H1 (cell line): ENCODE results near the gene BICRAL. TPM values are rescaled to one million over a fixed set of nuclear protein-coding genes. Genes with fewer than 3 reads are reported as not detected.

Experiments used
- CTCF ChIA-PET: fragments of 300-600 bp; sonication (Branson Sonifier 250); formaldehyde crosslinking; loops from one replicate; lab custom pipeline; 2021; ENCODE audit not compliant: partially characterized antibody; lab: Charles Lee
- POLR2A ChIA-PET: fragments of 300-600 bp; sonication (Branson Sonifier 250); formaldehyde crosslinking; loops from one replicate; lab custom pipeline; 2021; ENCODE audit warnings: inconsistent platforms; ENCODE audit not compliant: partially characterized antibody; lab: Charles Lee
- DNase-seq, 2 experiments: peaks; one replicate each; pipeline versions ENCODE4 v3.0.0 to v3.0.0-alpha.2; 2010 to 2022; ENCODE audit warnings: low spot score in 2 of 2, low read depth in 1 of 2, mixed read lengths in 1 of 2
- FAIRE-seq: peaks from 2 replicates; lab custom pipeline; 2011; peaks lifted over from hg19 to GRCh38; lab: Jason Lieb, UNC
- H2AFZ ChIP-seq: 2 replicates; pipeline ENCODE4 v1.8.1; 2012; ENCODE audit warnings: low read length, inconsistent platforms
- H2AK5ac ChIP-seq: 2 replicates; pipeline ENCODE4 v1.6.1; 2013; ENCODE audit warnings: low read depth, low read length
- H2BK120ac ChIP-seq: replicated peaks from 2 replicates; pipeline ENCODE3; 2013; ENCODE audit warnings: low read depth, low read length, inconsistent platforms
- H2BK12ac ChIP-seq: 2 replicates; pipeline ENCODE4 v1.6.1; 2013; ENCODE audit warnings: low read depth, low read length
- H2BK15ac ChIP-seq: 2 replicates; pipeline ENCODE4 v1.6.1; 2013; ENCODE audit warnings: low read length
- H2BK20ac ChIP-seq: 2 replicates; pipeline ENCODE4 v1.6.1; 2013; ENCODE audit warnings: low read length
- H2BK5ac ChIP-seq: 2 replicates; pipeline ENCODE4 v1.6.1; 2013; ENCODE audit warnings: low read depth, low read length
- H3K14ac ChIP-seq: 2 replicates; pipeline ENCODE4 v1.6.1; 2013; ENCODE audit warnings: inconsistent platforms; ENCODE audit not compliant: insufficient read length
- H3K18ac ChIP-seq: 2 replicates; pipeline ENCODE4 v1.6.1; 2013; ENCODE audit warnings: low read length; ENCODE audit errors: extremely low read depth
- H3K23ac ChIP-seq: 2 replicates; pipeline ENCODE4 v1.6.1; 2013; ENCODE audit warnings: inconsistent platforms; ENCODE audit not compliant: insufficient read length
- H3K23me2 ChIP-seq: 2 replicates; pipeline ENCODE4 v1.6.1; 2013; ENCODE audit warnings: low read depth, low read length
- H3K27ac ChIP-seq: 2 replicates; pipeline ENCODE4 v1.6.1; 2011; ENCODE audit warnings: low read depth, low read length, inconsistent platforms
- H3K27me3 ChIP-seq, 4 experiments: replicated peaks in 1 of 4; 1 replicate in 1 of 4; 2 replicates in 3 of 4; pipeline versions ENCODE4 v1.6.1 to v1.8.1; 2011 to 2013; ENCODE audit warnings: low read length in 3 of 4, mild to moderate bottlenecking in 3 of 4, inconsistent platforms in 2 of 4, mixed read lengths in 2 of 4, moderate library complexity in 1 of 4; ENCODE audit not compliant: control insufficient read depth in 3 of 4, insufficient read depth in 3 of 4; ENCODE audit errors: extremely low read depth in 1 of 4
- H3K36me3 ChIP-seq, 4 experiments: 2 replicates each; pipeline versions ENCODE4 v1.6.1 to v1.8.1; 2011 to 2013; ENCODE audit warnings: mild to moderate bottlenecking in 4 of 4, low read length in 3 of 4, moderate library complexity in 2 of 4, control low read depth in 1 of 4, inconsistent platforms in 1 of 4; ENCODE audit not compliant: insufficient read depth in 4 of 4, control insufficient read depth in 2 of 4
- H3K4ac ChIP-seq: replicated peaks from 2 replicates; pipeline ENCODE3; 2013; ENCODE audit warnings: low read length, low read depth, mixed read lengths, inconsistent platforms; ENCODE audit not compliant: insufficient read length
- H3K4me1 ChIP-seq, 4 experiments: replicated peaks in 1 of 4; 1 replicate in 1 of 4; 2 replicates in 3 of 4; pipeline versions ENCODE4 v1.6.1 to v1.8.1; 2011 to 2013; ENCODE audit warnings: low read length in 3 of 4, inconsistent platforms in 2 of 4, mixed read lengths in 1 of 4; ENCODE audit not compliant: insufficient read depth in 4 of 4, control insufficient read depth in 3 of 4
- H3K4me2 ChIP-seq, 2 experiments: 2 replicates each; pipeline versions ENCODE4 v1.6.1 to v1.8.1; 2011 to 2013; ENCODE audit warnings: low read depth in 2 of 2, low read length in 2 of 2, control low read depth in 1 of 2, inconsistent platforms in 1 of 2, mild to moderate bottlenecking in 1 of 2; ENCODE audit not compliant: insufficient read depth in 1 of 2
- H3K4me3 ChIP-seq, 4 experiments: fragments of 200-600, 300-600 bp in 1 of 4; sonication (generic), shearing (Covaris generic), sonication (Bioruptor Twin) in 1 of 4; 2 replicates each; pipeline versions ENCODE4 v1.5.1 to v1.8.1; 2011 to 2016; ENCODE audit warnings: low read length in 4 of 4, low read depth in 3 of 4, control low read depth in 2 of 4, inconsistent platforms in 2 of 4, mild to moderate bottlenecking in 2 of 4, mixed read lengths in 1 of 4, moderate library complexity in 1 of 4; ENCODE audit not compliant: insufficient read depth in 2 of 4; ENCODE audit errors: extremely low read depth in 1 of 4
- H3K56ac ChIP-seq: replicated peaks from 2 replicates; pipeline ENCODE3; 2013; ENCODE audit warnings: low read depth, mild to moderate bottlenecking, mixed read lengths, low read length, inconsistent platforms; ENCODE audit not compliant: insufficient read length
- H3K79me1 ChIP-seq: 2 replicates; pipeline ENCODE4 v1.6.1; 2013; ENCODE audit warnings: low read depth, low read length, control low read depth
- H3K79me2 ChIP-seq, 2 experiments: 2 replicates each; pipeline versions ENCODE4 v1.6.1 to v1.8.1; 2012 to 2013; ENCODE audit warnings: low read length in 2 of 2, mild to moderate bottlenecking in 2 of 2, inconsistent platforms in 1 of 2; ENCODE audit not compliant: insufficient read depth in 2 of 2, control insufficient read depth in 1 of 2
- H3K9ac ChIP-seq, 4 experiments: replicated peaks in 1 of 4; 1 replicate in 1 of 4; 2 replicates in 3 of 4; pipeline versions ENCODE4 v1.6.1 to v1.8.1; 2011 to 2013; ENCODE audit warnings: low read depth in 3 of 4, low read length in 3 of 4, control low read depth in 2 of 4, mild to moderate bottlenecking in 2 of 4, moderate library complexity in 2 of 4, inconsistent platforms in 1 of 4; ENCODE audit errors: extremely low read depth in 1 of 4
- H3K9me3 ChIP-seq, 2 experiments: 2 replicates each; pipeline versions ENCODE4 v1.6.1 to v1.8.1; 2012 to 2013; ENCODE audit warnings: mild to moderate bottlenecking in 2 of 2, moderate library complexity in 2 of 2, control low read depth in 1 of 2, inconsistent platforms in 1 of 2, low read depth in 1 of 2, low read length in 1 of 2, mixed read lengths in 1 of 2; ENCODE audit not compliant: insufficient read depth in 2 of 2
- H4K20me1 ChIP-seq, 2 experiments: replicated peaks in 1 of 2; 2 replicates each; pipeline versions ENCODE3 to v1.8.1; 2011 to 2013; ENCODE audit warnings: inconsistent platforms in 2 of 2, low read length in 2 of 2, mild to moderate bottlenecking in 1 of 2; ENCODE audit not compliant: insufficient read depth in 2 of 2, control insufficient read depth in 1 of 2
- H4K5ac ChIP-seq: 2 replicates; pipeline ENCODE4 v1.6.1; 2013; ENCODE audit warnings: low read length, low read depth, mixed read lengths, inconsistent platforms; ENCODE audit not compliant: insufficient read length
- H4K8ac ChIP-seq: 2 replicates; pipeline ENCODE4 v1.8.0; 2013; ENCODE audit warnings: mild to moderate bottlenecking, moderate library complexity, low read length, inconsistent platforms; ENCODE audit not compliant: insufficient read depth; ENCODE audit errors: extremely low read depth
- H4K91ac ChIP-seq: replicated peaks from 2 replicates; pipeline ENCODE3; 2013; ENCODE audit warnings: low read length, mixed read lengths, inconsistent platforms; ENCODE audit not compliant: insufficient read length
- CBX5 ChIP-seq: fragments of 300-800, 300-1000 bp; sonication (generic); IDR thresholded peaks from 2 replicates; pipeline ENCODE4 v1.7.1; 2016; ENCODE audit warnings: antibody characterized with exemption, low read length, low read depth
- CBX8 ChIP-seq: fragments of 300-800, 300-1000 bp; sonication (generic); IDR thresholded peaks from 2 replicates; pipeline ENCODE4 v1.7.1; 2016; ENCODE audit warnings: low read depth, low read length, borderline replicate concordance
- CHD2 ChIP-seq: IDR thresholded peaks from 2 replicates; pipeline ENCODE4 v1.6.1; 2012; ENCODE audit warnings: low read length, improper control_type of control experiment
- GABPA ChIP-seq: IDR thresholded peaks from 2 replicates; pipeline ENCODE4 v1.6.1; 2011; ENCODE audit warnings: mild to moderate bottlenecking, low read length, moderate library complexity, borderline replicate concordance; ENCODE audit not compliant: insufficient read depth
- JUND ChIP-seq: IDR thresholded peaks from 2 replicates; pipeline ENCODE4 v1.6.1; 2011; ENCODE audit warnings: mild to moderate bottlenecking, improper control_type of control experiment, low read length
- KDM1A ChIP-seq: fragments of 200-600, 300-600 bp; sonication (generic); IDR thresholded peaks from 2 replicates; pipeline ENCODE4 v1.7.1; 2016; ENCODE audit warnings: mild to moderate bottlenecking, low read length, borderline replicate concordance
- KDM5A ChIP-seq: fragments of 200-600 bp; IDR thresholded peaks from 2 replicates; pipeline ENCODE4 v1.7.1; 2012; ENCODE audit warnings: mild to moderate bottlenecking, low read length, inconsistent platforms, mixed read lengths
- POLR2AphosphoS5 ChIP-seq: IDR thresholded peaks from 2 replicates; pipeline ENCODE4 v1.6.1; 2011; ENCODE audit warnings: low read depth, low read length
- POU5F1 ChIP-seq: IDR thresholded peaks from 2 replicates; pipeline ENCODE4 v1.6.1; 2011; ENCODE audit warnings: low read depth, mild to moderate bottlenecking, low read length, moderate library complexity
- RAD21 ChIP-seq, 2 experiments: IDR thresholded peaks in 1 of 2; conservative IDR thresholded peaks in 1 of 2; 2 replicates each; pipeline ENCODE4 v1.6.1; 2011; ENCODE audit warnings: low read depth in 2 of 2, low read length in 2 of 2, improper control_type of control experiment in 1 of 2, inconsistent platforms in 1 of 2, mild to moderate bottlenecking in 1 of 2, moderate library complexity in 1 of 2
- RXRA ChIP-seq: IDR thresholded peaks from 2 replicates; pipeline ENCODE4 v1.6.1; 2011; ENCODE audit warnings: low read depth, mild to moderate bottlenecking, low read length, moderate library complexity; ENCODE audit not compliant: insufficient read depth
- SIN3A ChIP-seq, 2 experiments: IDR thresholded peaks in 1 of 2; conservative IDR thresholded peaks in 1 of 2; 2 replicates each; pipeline ENCODE4 v1.6.1; 2011 to 2012; ENCODE audit warnings: low read length in 2 of 2, improper control_type of control experiment in 1 of 2, low read depth in 1 of 2, mild to moderate bottlenecking in 1 of 2
- SP4 ChIP-seq: IDR thresholded peaks from 2 replicates; pipeline ENCODE4 v1.6.1; 2012; ENCODE audit warnings: low read length, inconsistent platforms
- TAF1 ChIP-seq: IDR thresholded peaks from 2 replicates; pipeline ENCODE4 v1.6.1; 2011; ENCODE audit warnings: mild to moderate bottlenecking, low read depth, low read length
- TCF12 ChIP-seq: IDR thresholded peaks from 2 replicates; pipeline ENCODE4 v1.6.1; 2011; ENCODE audit warnings: low read depth, mild to moderate bottlenecking, low read length
- WGBS, 2 experiments: shearing (Covaris generic) in 1 of 2; methylation state at CpG; one replicate each; pipeline versions ENCODE4 v1.1.6 to v1.1.7; 2013 to 2015; ENCODE audit warnings: low lambda C conversion rate in 2 of 2, mixed read lengths in 2 of 2, inconsistent platforms in 1 of 2, low coverage in 1 of 2, missing lambda C conversion rate in 1 of 2; ENCODE audit not compliant: insufficient replicate concordance in 2 of 2, insufficient coverage in 1 of 2, insufficient read length in 1 of 2; ENCODE audit errors: extremely low coverage in 1 of 2, missing lambda C conversion rate in 1 of 2; 5-methylcytosine and 5-hydroxymethylcytosine counted together
- polyA plus RNA-seq, 7 experiments: library from polyadenylated mRNA; depleted of rRNA in 3 of 7; stranded (reverse) in 5 of 7; unstranded in 2 of 7; fragments of >200 nt in 5 of 7; fragments of 200-250 nt in 2 of 7; gene quantifications; 1 replicate in 5 of 7; 2 replicates in 1 of 7; 4 replicates in 1 of 7; pipeline versions ENCODE4 v1.2.1 to v1.2.3, GENCODE V29; 2011 to 2013; ENCODE audit warnings: missing spikeins in 2 of 7, mixed read lengths in 2 of 7
- total RNA-seq: library from RNA; stranded (reverse); fragmentation: NEBNext Ultra II Directional; extraction: Animal tissue kit (Norgen Biotek cat#: 25700); gene quantifications from 2 replicates; pipeline ENCODE4 v1.2.1, GENCODE V29; 2021

BICRAL gene
- total and polyA plus RNA-seq, 2 of the 8 experiments (the other 6 are each of a cell fraction or from before 2014, with no cell fraction given) = 9.4 to 12.2 TPM

DNA sequence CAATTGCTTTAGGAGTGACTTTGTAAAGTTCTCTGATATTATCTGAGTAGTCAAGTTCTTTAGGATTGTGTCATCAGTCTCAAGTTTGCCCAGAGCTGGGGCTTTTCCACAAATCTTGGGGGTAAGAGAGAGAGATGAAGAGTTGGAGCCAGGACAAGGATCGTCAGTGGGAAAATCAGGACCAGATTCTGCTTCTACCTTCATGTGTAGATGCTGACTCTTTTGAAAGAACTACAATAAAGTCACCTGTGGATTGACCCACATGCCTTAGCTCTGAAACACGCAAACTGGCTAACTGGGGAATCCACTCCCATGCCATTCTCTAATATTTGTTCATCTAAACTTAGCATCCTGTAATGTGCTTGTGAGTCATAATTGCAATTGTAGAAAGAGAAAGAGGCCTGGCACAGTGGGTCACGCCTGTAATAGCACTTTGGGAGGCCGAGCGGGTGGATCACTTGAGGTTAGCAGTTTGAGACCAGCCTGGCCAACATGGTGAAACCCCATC, 15.6 kb upstream of the BICRAL start:
- H2AFZ ChIP-seq = no peak overlapping the region
- no peak overlapping the region for H2BK120ac ChIP-seq
- H4K91ac ChIP-seq = no peak overlapping the region
- H2BK5ac ChIP-seq = no peak overlapping the region
- H2BK20ac ChIP-seq = no peak overlapping the region
- H3K4me1 ChIP-seq = peaks cover 0 to 11% (median 6%) of the 10 kb centered on the region in 4 experiments; a peak in 5 of 7 replicates
- no peak overlapping the region for H2AK5ac ChIP-seq
- no peaks in the 10 kb centered on the region for H3K79me2 ChIP-seq
- FAIRE-seq = no peak
- H3K56ac ChIP-seq = no peak overlapping the region
- no peak overlapping the region for H3K4ac ChIP-seq
- ChIA-PET CTCF (no interaction called here), POLR2A (interaction anchor here (0.7 to 16.3 kb wide), 3 partner anchors 11 to 18 kb away, joined by 3 to 268 read pairs (median 61); partner anchors contain the start of gene BICRAL)
- no peak overlapping the region for H4K8ac ChIP-seq
- no peaks in the 10 kb centered on the region; a peak in 1 of 7 replicates for H3K27me3 ChIP-seq
- H3K4me2 ChIP-seq = no peak overlapping the region
- H3K14ac ChIP-seq = no peak overlapping the region
- no peaks in the 10 kb centered on the region for H3K23me2 ChIP-seq
- peaks cover 2% of the 10 kb centered on the region for H3K79me1 ChIP-seq
- no peak overlapping the region for H4K5ac ChIP-seq
- no peak for DNase-seq
- H3K18ac ChIP-seq = no peak overlapping the region
- no peaks in the 10 kb centered on the region for H3K9me3 ChIP-seq
- H2BK15ac ChIP-seq = no peak overlapping the region
- no peak overlapping the region for H3K9ac ChIP-seq
- H3K36me3 ChIP-seq = no peaks in the 10 kb centered on the region; a peak in 1 of 8 replicates
- no peak overlapping the region for H3K27ac ChIP-seq
- H2BK12ac ChIP-seq = no peak overlapping the region
- 94% methylated on average over 5 of the region's 5 CpGs; no CpG with 5 or more reads in 1 of the 2 experiments for WGBS, 2 experiments
- no peaks in the 10 kb centered on the region for H4K20me1 ChIP-seq
- H3K23ac ChIP-seq = no peak overlapping the region
- H3K4me3 ChIP-seq = no peak overlapping the region
- TF ChIP-seq TCF12 (no peak), RAD21 (IDR thresholded peaks at IDR 0.05 in 1 of 2, conservative IDR thresholded peaks at IDR 0.05 in 1 of 2; ENCODE audit: low read depth in 2 of 2, low read length in 2 of 2) (no peak), CBX8 (no peak), SP4 (no peak), JUND (no peak), GABPA (no peak), POU5F1 (no peak), KDM5A (no peak), KDM1A (no peak), RXRA (no peak), SIN3A (conservative IDR thresholded peaks at IDR 0.05 in 1 of 2, IDR thresholded peaks at IDR 0.05 in 1 of 2; ENCODE audit: low read depth in 1 of 2, low read length in 2 of 2) (no peak), POLR2AphosphoS5 (no peak), CBX5 (no peak), TAF1 (no peak), CHD2 (no peak)
